Left cardiac atrium (tissue), 4 donors: ENCODE measurements around the gene ZNF205. TPM values are rescaled to one million over a fixed set of nuclear protein-coding genes. Genes with fewer than 3 reads are reported as not detected.

Source experiments
- ATAC-seq, 2 donors: fragments of 200-7000 bp; cut with Tn5 transposase; one replicate each; pipeline ENCODE4 v1.9.1; 2020; ENCODE audit warnings: mild to moderate bottlenecking in 2 of 2, moderate library complexity in 2 of 2
- DNase-seq: peaks from one replicate; pipeline ENCODE4 v3.0.0-alpha.2; 2020
- intact Hi-C, 2 donors: fragments of 100-400 bp; cut with DNase I; formaldehyde crosslinking; loops; one replicate each; pipeline versions ENCODE4 v1.14.1 to v1.15.1; 2022 to 2023
- total RNA-seq, 2 donors: library from RNA; stranded (reverse); fragmentation: NEBNext Ultra II Directional; extraction: Animal tissue kit (Norgen Biotek cat#: 25700); gene quantifications; one replicate each; pipeline ENCODE4 v1.2.1, GENCODE V29; 2021
- donor health status: DM: no; HTN: yes; CAD: no.
- donor health status: DM: no; HTN: yes; CAD: no; lungs with severe emphysema.
- donor health status: DM: yes; HTN: yes; CAD: no.
- donor health status: Dilated cardiomyopathy.

ZNF205 gene
- total RNA-seq, 2 donors from 2014 or later, result 7.0 to 7.2 TPM

DNA sequence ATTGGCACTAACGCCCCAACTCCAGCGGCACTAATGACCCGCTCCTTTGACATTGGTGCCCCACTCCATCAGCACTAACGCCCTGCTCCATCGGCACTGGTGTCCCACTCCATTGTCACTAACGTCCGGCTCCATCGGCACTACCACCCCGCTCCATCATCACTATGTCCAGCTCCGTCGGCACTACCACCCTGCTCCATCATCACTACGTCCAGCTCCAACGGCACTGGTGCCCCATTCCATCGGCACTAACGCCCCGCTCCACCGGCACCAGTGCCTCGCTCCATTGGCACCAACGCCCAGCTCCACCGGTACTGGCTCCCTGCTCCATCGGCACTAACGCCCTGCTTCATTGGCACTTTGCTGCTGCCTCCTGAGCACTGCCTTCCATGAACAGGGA, 29.9 kb downstream of the ZNF205 start:
- intact Hi-C loops, result no loop called here
- DNase-seq, result peak; percentile 11
- ATAC-seq, result no peak

DNA sequence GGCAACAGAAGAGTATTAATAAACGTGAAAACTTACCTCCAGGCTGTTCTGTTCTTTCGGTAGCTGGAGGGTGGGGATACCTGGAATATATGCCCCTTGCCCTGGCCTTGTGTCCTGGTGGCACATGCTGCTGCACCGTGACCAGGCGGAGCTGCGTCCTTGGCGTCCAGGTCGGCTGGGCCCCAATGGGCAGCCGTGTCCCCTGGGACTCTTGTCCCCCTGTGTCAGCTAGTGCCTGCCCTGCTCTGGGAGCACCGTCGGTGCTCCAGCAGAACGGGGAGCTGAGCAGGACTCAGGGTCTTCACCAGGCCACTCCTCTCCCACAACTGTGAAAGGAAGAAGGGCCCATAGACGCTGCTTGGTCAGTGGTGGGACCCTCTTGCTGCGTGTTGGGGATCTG, 30.4 kb downstream of the ZNF205 start:
- intact Hi-C loops, result no loop called here
- no peak for ATAC-seq
- DNase-seq, result peak; percentile 13

DNA sequence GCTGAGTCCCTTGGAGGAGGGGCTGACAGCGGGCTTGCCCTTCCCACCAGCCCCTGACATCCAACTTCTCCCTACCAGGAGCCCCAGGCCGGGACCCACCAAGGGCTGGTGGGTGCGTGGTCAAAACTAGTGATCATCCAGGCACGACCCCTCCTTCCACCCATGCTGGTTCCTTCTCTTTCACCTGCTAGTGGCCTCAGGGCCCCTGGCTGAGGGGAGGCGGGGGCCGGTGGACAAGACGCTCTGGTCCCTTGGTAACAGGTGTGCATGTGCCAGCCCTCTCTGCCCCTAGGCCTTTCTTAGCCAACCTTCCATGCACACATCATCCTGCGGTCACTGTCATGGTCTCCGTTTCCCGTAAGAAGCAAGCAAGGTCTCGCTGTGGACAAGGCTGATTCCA, 30.8 kb downstream of the ZNF205 start:
- DNase-seq (peak; percentile 17), ATAC-seq (no peak)
- intact Hi-C loops, result no loop called here

DNA sequence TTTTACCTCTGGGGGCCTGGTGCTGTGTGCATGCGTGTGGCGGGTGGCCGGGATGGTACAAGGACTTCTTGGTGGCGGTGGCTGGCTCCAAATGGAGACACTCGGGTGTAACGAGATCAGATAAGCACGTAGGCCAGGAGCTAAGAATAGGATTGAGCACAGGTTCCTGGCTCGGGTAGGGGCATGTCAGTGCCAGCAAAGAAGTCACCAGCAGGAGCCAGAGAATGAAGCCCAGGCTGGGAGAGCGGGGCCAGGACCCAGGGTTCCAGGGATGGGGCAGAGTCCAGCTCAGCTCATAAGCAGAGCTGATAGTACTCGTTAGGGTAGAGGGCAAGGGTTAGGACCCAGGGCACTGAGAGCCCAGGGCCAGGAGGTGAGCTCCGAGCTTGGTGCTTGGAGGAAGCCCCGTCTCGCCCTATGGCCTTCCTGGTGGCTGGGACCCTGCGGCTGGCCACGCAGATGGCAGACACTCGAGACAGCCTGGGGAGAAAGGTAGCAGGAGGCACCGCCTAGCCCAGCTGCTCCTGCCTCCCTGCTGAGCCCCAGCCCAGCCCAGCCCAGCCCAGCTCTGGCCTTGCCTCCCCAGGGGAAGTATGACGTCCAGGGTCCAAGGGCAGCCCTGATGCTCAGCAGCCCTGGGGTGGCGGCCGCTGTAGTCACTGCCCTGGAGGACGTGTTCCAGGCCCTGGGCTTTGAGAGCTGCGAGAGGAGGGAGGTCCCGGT, 31.4 kb downstream of the ZNF205 start:
- ATAC-seq (peak; percentile 75 to 89), DNase-seq (peak; percentile 50)
- intact Hi-C loops, result no loop called here

DNA sequence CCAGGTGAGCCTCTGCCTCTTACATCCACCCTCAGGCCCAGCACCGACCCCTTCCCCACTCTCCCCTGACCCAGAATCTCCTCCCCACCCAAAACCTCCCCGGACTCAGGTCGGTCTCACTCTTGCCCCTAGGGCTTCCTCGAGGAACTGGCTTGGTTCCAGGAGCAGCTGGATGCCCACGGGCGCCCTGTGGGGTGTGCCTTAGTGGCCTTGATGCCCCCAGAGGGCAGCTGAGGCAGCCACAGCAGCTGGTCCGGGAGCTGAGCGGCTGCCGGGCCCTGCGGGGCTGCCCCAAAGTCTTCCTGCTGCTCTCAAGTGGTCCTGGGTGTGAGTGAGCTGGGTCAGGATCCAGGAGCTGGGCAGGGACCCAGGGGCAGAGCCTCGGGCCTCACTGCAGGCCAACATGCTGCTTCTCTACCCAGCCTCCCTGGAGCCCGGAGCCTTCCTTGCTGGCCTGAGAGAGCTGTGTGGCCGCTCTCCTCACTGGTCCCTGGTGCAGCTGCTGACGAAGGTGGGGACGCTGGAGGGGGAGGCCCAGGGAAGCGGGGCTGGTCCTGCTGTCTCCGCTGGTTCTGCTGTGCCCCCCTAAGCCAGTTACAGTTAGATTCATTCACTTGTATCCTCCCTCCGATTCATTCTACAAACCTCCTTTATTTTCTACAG, 32.1 kb downstream of the ZNF205 start:
- intact Hi-C loops, result no loop called here
- DNase-seq, result no peak
- ATAC-seq, result no peak

DNA sequence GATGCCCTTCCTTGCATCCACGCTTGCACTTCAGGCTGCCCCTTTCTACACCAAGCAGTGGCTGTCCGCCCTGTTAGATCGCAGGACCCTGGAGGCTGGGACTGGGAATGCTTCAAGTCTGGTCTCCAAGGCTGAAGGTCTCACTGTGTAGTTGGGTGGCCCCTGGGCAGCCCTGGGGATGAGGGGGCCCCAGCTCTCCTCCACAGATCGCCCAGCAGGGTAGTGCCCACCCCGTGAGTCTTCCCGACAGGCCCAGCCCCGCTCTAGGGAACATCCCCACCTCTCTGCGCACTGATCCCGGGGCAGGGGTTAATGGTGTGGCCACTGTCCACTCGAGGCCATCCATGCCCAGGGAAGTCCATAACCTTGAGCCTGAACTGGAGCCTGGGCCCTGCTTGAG, 32.8 kb downstream of the ZNF205 start:
- ATAC-seq (no peak), DNase-seq (peak; percentile 15)
- intact Hi-C loops, result no loop called here

DNA sequence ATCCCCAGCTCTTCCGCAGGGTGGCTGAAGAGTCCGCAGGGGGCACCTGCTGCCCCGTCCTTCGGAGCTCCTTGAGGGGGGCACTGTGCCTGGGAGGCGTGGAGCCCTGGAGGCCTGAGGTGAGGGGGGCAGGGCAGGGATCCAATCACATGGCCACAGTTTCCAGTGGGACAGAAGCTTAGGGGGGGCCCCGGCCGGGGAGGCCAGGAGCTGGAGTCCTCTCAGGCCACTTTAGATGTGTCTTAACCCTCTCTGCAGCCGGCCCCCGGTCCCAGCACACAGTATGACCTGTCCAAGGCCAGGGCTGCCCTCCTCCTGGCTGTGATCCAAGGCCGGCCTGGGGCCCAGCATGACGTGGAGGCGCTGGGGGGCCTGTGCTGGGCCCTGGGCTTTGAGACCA, 33.3 kb downstream of the ZNF205 start:
- peak; percentile 21 for DNase-seq
- intact Hi-C loops, result no loop called here
- ATAC-seq, result no peak

DNA sequence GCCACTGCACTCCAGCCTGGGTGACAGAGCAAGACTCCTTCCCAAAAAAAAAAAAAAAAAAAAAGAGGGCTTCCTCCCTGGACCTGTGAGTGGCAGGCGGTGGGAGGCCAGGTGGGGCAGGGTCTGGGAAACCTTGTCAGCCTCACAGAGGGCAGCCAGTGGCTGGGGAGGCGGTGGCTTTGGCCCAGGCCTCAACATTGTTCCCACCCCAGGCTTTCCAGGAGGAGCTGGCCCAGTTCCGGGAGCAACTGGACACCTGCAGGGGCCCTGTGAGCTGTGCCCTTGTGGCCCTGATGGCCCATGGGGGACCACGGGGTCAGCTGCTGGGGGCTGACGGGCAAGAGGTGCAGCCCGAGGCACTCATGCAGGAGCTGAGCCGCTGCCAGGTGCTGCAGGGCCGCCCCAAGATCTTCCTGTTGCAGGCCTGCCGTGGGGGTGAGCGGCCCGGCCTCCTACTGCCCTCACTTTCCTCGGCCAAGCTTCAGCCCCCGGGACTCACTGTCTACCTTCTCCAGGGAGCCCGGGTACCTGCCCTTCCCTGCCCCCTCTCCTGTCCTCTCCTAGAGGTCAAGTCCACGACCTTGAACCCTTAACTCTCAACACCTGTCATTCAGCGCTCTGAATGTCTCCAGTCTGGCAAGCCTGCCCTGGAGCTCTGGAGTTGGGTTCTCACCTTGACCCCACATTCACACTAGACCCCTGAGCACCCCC, 34.8 kb downstream of the ZNF205 start:
- DNase-seq (peak; percentile 22), ATAC-seq (no peak)
- intact Hi-C loops, result no loop called here

DNA sequence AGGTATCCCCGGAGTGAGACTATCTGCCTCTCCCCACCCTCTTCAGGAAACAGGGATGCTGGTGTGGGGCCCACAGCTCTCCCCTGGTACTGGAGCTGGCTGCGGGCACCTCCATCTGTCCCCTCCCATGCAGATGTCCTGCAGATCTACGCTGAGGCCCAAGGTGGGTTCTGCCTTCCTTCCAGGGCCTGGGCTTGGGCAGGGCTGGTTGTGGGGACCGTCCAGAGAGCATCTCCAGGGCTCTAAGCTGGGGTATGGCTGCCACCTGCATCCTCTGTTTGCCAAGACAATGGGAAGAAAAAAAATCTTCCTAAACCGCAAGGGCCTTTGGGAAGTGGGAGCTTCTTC, 35.3 kb downstream of the ZNF205 start:
- no peak for ATAC-seq
- intact Hi-C loops, result no loop called here
- DNase-seq, result peak; percentile 17

DNA sequence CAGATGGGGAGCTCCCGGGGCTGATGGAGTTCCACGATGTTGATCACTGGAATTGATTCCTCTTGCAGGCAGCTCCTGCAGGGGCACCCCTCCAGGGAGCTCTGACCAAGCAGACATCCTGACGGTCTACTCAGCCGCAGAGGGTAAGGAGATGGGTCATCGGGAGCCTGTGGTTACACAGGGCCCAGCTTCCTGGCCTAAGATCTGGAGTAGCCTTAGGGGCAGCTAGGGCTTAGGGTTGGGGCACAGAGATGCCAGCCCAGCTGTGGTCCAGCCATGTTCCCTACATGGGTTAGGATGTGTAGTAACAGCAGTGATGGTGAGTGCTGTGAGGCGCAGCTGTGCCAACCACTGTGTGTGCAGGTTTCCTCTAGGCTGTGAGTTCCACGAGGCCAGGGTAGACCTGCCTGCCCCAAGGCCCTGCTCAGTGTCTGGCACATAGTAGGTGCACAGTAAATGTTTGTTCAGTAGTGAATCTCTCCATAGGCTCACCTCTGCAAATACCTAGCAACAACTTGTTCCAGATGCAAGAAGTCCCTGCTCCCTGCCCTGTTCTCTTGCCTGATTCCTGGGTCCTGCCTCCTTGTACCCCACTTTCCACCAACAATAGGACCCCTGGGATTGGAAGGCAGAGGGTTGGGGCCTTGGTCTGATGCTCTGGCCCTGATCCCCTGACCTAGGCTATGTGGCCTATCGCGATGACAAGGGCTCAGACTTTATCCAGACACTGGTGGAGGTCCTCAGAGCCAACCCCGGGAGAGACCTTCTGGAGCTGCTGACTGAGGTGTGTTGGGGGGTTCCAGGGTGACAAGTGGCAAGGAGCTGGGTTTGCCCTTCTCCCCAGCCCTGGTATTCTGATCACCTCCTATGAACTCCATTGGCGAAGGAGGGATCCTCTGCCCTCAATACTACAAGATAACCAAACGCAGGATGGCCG, 36.1 kb downstream of the ZNF205 start:
- DNase-seq (peak; percentile 17), ATAC-seq (no peak)
- intact Hi-C loops, result no loop called here

DNA sequence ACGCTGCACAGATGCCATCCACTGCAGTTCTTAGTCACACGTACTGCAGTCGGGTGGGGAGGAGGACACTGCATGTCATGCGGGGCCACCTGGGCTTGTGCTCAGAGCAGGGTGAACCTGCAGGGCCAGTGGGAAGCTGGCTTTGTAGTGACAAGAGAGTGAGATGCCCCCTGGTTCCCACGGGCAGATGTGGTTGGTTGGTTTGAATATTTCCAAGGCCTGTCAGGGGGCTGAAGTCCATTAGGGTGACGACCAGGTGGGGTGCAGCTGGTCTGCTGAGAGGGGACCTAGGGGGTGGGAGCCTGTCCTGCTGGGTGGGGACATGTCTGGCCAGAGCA, 36.8 kb downstream of the ZNF205 start:
- DNase-seq (no peak), ATAC-seq (no peak)
- intact Hi-C loops, result no loop called here

DNA sequence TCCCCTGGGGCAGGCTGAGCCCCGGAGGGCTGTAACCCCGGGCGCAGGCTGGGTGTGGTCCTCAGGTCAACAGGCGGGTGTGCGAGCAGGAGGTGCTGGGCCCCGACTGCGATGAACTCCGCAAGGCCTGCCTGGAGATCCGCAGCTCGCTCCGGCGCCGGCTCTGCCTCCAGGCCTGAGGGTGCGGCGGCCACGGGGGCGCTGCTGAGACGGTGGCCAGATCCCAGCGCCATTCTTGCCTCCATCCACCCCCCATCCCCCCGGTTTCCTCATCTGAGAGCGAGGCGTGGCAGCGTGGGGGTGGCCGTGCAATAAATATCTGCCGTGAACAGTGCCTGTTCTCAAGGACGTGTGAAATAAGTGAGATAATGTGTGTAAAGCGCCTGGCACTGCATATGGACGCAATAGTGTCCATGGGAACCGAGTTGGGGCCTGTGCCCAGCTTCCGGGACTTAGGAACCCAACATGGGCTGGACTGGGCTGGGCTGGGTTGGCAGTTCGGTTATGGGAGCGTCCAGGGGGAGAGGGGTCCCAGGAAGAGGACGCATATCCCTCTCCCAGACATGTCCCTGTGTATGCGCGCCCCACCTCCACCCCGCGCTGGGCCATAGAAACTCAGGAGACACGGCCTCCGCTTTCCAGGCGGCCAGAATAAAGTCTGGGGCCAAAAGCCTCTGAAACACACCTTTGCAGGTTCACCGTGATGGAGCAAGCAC, 37.4 kb downstream of the ZNF205 start:
- intact Hi-C loops, result no loop called here
- ATAC-seq, result peak; percentile 57 to 64
- peak; percentile 80 for DNase-seq

DNA sequence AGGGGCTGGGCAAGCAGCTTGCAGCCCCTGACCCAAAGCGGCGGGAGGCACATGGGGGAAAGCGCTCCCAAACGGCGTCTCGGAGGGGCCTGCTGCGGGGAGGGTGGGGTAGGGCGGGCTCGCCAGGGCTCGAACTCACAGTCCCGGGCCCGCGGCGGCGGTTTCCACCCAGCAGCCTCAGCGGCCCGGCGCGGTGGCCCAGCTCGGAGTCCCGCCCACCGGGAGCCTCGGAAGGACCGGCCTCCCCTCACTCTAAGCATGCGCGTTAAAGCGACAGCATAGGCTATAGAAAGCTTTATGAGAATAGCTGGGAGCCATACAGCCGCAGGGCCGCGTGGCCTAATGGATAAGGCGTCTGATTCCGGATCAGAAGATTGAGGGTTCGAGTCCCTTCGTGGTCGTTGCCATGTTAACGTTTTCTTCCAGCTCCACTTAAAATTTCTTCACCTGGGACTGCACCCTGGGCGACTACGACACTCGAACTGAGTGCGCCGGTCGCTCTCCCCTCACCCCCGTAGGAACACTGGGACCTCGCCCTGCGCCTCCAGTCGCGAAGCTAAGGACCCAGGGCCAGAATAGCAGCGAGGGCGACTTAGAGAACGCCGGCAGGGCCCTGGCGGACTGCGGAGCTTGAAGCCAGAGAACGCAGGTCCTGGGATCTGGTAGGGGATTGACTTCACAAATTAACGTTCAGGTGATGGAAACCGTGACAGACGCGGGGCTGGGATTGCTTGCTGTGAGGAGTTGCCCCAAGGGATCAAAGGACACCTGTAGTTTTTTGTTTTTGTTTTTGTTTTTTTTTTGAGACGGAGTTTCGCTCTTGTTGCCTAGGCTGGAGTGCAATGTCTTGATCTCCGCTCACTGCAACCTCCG, 38.2 kb downstream of the ZNF205 start:
- peak; percentile 95 for DNase-seq
- ATAC-seq, result peak; percentile 94 to 95
- intact Hi-C loops, result no loop called here

DNA sequence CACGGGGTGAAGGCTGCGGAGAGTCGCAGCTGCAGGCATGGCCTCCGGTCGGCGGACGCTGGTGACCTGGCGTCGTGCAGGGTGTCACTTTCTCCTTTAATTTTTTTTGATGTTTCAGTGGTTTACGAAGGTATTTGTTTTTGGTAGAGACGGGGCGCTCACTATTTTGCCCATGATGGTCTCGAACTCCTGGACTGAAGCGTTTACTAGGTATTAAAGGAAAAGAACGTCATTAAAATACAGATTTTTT, 39.6 kb downstream of the ZNF205 start:
- ATAC-seq (no peak), DNase-seq (peak; percentile 30)
- intact Hi-C loops, result no loop called here

DNA sequence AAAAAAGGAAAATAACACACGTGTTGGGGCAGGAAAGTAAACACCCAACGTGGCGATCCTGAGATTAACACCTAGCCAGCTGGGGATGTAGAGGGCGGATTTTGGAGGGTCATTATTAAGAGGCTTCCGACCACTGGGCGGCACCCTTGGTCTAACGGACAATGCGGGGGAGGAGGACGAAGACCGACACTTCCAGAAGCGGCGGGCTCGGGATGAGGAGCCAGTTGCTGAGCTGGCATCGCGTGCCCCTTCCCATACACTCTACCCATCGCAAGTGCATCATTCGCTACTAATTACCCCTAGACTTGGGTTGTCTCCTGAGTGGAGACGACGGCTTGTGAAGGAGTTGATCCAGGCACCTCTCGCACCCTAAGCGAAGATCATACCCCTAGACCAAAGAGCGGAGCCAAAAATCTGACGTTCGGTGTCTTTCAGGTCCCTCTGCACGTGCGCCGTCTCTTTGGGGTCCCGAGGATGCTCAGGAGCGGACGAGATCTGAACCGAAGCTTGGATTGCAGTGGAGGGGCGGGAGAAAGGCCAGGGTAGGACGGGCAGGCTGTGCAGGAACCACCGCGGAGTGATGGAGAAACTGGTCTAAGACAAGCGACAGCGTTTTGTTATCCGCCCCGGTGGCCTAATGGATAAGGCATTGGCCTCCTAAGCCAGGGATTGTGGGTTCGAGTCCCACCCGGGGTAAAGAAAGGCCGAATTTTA, 40.0 kb downstream of the ZNF205 start:
- DNase-seq (peak; percentile 81), ATAC-seq (peak; percentile 31 to 53)
- intact Hi-C loops, result no loop called here

DNA sequence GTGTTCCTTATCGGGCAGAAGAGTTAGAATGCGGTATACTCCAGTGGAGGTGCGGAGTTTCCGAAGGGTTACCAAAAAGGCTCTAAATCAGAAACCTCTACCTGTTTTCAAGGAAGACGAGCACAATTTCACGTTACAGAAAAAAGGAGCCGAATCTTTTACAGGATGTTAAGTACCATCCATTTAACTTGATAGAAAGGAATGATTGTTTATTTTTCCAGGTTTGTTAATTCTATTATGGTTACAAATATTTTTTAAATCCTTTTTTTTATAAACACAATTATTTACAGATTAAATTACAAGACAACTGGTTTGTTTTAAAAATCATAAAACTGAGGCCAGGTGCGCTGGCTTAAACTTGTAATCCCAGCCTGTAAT, 40.6 kb downstream of the ZNF205 start:
- no peak for ATAC-seq

DNA sequence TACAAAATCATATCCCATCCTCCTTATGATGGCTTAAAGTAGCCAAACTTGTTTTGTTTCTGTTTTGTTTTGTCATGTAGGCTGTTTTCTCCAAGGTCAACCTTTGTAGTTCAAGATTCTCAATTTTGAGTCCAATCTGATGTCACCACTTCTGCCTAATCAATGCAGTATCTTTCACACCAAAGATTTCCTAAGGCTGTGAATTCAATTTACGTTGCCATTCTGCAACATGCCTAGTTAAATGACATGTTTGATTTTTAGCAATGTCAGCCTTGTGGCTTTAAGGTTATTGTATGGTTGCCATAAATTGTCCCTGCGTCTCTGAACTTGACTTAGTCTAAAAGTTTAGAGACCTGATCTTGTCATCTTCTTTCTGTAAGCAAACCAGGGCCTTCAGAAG, 42.8 kb downstream of the ZNF205 start:
- ATAC-seq (no peak), DNase-seq (no peak)
- intact Hi-C loops, result no loop called here

More for the DNA sequence above, 40.6 kb downstream of the ZNF205 start:
- DNase-seq, result no peak
- intact Hi-C loops, result no loop called here

DNA sequence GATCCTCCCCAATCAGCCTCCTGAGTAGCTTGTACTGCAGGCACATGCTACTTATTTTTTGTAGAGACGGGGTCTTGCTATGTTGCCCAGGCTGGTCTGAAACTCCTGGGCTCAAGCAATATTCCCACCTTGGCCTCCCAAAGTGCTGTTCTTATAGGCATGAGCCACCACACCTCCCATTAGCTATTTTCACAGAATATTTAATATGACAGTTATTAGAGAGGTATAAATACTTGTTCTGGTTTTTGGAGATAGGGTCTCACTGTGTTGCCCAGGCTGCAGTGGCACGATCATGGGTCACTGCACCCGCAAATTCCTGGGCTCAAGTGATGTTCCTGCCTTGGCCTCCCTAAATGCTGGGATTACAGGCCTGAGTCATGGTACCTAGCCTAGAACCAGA, 43.6 kb downstream of the ZNF205 start:
- no peak for DNase-seq
- intact Hi-C loops, result no loop called here
- ATAC-seq, result no peak
